ENCODE results near the gene C2CD4D.
A peak's percentile ranks its signal among the peaks of the same experiment; 100 is the strongest.

C2CD4D gene

DNA sequence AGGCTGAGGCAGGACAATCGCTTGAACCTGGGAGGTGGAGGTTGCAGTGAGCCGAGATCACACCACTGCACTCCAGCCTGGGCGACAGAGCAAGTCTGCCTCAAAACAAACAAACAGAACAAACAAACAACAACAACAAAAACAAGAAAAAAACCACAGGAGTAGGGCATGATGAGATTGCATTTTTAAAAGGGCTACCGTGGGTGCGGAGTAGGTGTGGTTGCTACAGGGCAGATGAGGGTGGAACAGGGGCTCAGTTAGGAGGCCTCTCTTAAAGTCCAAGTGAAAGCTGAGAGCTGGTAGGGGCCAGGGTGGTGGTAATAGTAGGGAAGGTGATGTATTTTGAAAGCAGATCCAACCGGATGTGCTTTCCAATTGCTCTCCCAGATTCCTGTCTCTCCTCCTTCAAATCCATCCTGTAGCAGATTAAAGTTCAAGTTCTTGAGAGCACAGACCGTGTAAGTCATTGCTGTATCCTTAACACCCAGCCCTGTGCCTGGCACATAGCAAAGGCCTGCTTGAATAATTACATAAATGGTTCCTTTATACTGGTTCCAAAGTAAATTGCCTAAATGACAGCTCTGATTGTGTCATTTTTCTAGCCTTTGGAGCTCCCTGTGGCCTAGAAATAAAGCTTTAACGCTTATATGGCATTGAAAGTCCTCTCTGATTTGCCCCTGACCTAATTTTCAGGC is 30.2 kb downstream of the C2CD4D start:
- DNase-seq (ENCODE audit: insufficient read length, low spot score) (no peak), FAIRE-seq (no peak)
- TF ChIP-seq POU2F2 (IDR thresholded peaks at IDR 0.05; ENCODE audit: low read depth, low read length) (no peak), POLR2AphosphoS5 (IDR thresholded peaks at IDR 0.05; ENCODE audit: low read depth, low read length) (no peak), TAF1 (IDR thresholded peaks at IDR 0.05; ENCODE audit: low read depth, low read length) (no peak), PAX5 (IDR thresholded peaks at IDR 0.05; ENCODE audit: insufficient read depth, low read length, severe bottlenecking) (no peak), SPI1 (IDR thresholded peaks at IDR 0.05; ENCODE audit: low read depth, low read length) (no peak), POLR2A (IDR thresholded peaks at IDR 0.05; ENCODE audit: low read depth, low read length) (no peak)

DNA sequence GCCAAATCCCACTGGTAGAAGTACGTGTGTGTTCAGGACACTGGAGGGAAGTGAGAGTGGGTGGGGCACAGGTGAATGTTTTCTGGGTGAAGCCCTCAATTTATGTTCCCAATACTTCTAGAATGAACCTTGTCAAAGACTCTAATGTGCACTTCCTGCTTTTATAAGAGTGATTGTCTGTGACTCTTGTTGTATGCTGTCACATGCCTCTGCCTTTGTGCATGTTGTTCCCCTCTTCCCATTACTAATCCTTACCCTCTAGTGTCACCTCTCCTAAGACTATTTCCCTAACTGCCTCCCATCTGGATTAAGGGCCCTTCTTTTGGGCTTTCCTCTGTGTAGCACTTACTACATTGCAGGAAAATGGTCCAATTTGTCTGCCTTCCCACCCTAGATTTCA is 31.9 kb downstream of the C2CD4D start:
- TF ChIP-seq SPI1 (IDR thresholded peaks at IDR 0.05; ENCODE audit: low read depth, low read length): 0 out of 2 replicates have a peak, but pooled peaks have one; percentile 21
- TF ChIP-seq TAF1 (IDR thresholded peaks at IDR 0.05; ENCODE audit: low read depth, low read length): no peak
- DNase-seq (ENCODE audit: insufficient read length, low spot score): no peak
- FAIRE-seq: no peak

DNA sequence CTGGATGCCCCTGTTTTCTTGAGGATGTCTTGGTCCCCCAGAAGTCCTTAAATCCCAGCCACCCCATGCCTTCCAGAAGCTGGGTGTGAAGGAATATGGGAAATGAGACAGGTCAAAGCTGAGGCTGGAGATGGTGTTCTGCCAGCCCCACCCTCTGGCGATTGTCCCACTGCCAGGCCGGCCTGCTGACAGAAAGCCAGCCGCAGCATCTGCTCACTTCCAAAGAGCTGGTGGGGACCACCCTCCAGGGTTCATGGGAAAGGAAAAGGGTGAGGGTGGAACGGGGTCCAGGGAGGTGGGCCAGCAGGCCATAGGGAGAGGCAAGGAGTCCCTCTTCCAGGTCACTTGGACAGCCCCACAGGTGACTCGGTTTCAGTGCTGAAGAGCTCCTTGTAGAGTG is 32.5 kb downstream of the C2CD4D start:
- FAIRE-seq (no peak), DNase-seq (ENCODE audit: insufficient read length, low spot score) (no peak)
- no peak for TF ChIP-seq TAF1 (IDR thresholded peaks at IDR 0.05; ENCODE audit: low read depth, low read length)

DNA sequence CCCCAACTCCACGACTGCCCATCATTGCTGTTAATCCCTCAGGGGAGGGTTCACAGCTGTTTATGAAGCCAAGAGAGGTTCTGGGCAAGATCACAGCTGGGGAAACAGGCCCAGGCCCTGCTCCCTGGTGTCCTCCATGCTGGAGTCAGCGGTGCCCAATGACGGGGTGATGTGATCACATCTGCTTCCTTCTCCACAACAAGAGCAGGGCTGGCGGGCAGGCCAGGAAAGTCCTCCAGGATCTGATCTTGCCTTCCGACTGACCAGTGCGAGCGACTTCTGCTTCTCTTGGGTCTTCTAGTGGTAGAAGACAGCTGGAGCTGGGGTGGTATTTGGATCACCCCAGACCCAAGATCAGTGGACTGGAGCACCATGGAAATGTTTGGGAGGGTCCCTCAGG is 33.5 kb downstream of the C2CD4D start:
- DNase-seq (ENCODE audit: insufficient read length, low spot score): no peak
- no peak for FAIRE-seq
- no peak for TF ChIP-seq TAF1 (IDR thresholded peaks at IDR 0.05; ENCODE audit: low read depth, low read length)

DNA sequence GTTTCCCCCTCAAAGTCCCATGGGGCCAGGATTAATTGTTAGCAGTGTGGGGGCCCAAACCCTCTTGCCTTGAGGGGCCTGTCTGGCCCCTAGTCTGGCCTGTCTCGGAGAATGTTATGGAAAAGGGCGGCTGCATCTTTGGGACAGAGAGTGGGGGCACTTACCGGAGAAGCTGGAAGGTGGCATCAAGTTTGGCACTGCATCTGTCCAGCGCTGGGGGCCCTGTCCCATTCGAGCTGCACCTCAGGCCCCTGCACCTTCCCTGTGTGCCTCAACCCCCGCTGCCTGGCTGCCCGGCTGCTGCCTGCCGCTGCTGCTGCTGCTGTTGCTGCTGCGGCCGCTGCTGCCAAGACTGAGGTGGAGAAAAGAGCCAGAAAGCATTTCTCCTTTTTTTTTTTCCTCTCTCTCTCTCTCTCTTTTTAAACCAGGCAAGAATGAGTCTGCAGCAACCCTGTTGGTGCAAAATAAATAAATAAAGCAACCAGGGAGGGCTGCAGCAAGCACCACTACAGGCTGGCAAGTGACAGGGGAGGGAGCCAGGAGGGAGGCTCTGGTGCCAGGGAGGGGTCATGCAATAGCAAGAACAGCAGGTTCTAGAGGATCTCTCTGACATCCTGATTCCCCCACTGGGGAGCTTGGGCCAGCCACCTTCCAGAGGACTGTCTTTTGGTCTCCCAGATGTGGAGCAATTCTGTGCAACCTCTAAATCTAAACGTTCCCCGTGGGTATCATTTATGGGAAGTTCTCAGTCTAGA is 34.4 kb downstream of the C2CD4D start, which contains the start of gene LINGO4:
Gene LINGO4 (minus strand): TSS at position 354 of the 755 bp plus-strand sequence. CDS start 2,715 bp downstream, outside the sequence.
- FAIRE-seq (no peak), DNase-seq (ENCODE audit: insufficient read length, low spot score) (no peak)
- TF ChIP-seq TAF1 (IDR thresholded peaks at IDR 0.05; ENCODE audit: low read depth, low read length): no peak
- TF ChIP-seq SPI1 (IDR thresholded peaks at IDR 0.05; ENCODE audit: low read depth, low read length): no peak
- no peak for TF ChIP-seq PAX5 (IDR thresholded peaks at IDR 0.05; ENCODE audit: insufficient read depth, low read length, severe bottlenecking)
- no peak for TF ChIP-seq POU2F2 (IDR thresholded peaks at IDR 0.05; ENCODE audit: low read depth, low read length)

DNA sequence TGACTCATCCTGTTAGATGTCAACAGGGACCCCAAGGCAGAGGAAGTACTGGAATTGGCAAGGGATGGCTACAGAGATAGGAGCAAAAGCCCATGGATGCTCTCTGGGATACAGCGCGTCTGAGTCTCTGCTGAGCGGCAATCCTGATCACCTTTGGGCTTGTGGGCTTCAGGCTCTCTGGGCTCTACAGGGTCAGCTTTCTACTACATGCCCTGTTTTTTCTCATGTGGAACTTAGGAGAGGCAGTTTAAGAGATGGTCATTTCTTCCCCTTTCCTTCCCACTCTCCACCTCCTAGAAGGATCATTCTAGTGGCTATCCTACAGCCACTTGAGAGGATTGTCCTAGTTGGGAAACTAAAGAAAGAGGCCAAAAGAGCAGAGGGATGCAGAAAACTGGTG is 35.7 kb downstream of the C2CD4D start:
- no peak for DNase-seq (ENCODE audit: insufficient read length, low spot score)
- FAIRE-seq: no peak
- TF ChIP-seq POLR2AphosphoS5 (IDR thresholded peaks at IDR 0.05; ENCODE audit: low read depth, low read length): no peak
- TF ChIP-seq PAX5 (IDR thresholded peaks at IDR 0.05; ENCODE audit: insufficient read depth, low read length, severe bottlenecking): no peak

DNA sequence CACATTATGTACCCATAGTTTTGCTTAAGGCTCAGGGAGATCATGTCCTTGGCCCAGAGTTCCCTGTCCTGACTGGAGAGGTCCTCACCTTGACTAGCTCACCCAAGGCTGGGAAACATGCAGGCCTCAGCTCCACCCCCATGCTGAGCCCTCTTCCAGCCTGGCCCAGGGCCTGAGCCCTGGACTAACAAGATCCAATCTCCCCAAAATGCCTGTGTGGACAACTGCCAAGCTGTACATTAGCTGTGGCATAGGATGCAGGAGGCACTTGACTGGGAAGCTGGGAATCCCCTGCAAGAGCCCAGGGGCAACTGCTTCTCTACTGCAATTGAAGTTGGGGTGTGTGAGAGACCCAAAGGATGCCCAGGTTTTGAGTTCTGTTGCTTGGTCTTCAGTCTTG is 36.5 kb downstream of the C2CD4D start:
- FAIRE-seq: no peak
- DNase-seq (ENCODE audit: insufficient read length, low spot score): no peak
- TF ChIP-seq POLR2A (IDR thresholded peaks at IDR 0.05; ENCODE audit: low read depth, low read length) (no peak), POLR2AphosphoS5 (IDR thresholded peaks at IDR 0.05; ENCODE audit: low read depth, low read length) (no peak), PAX5 (IDR thresholded peaks at IDR 0.05; ENCODE audit: insufficient read depth, low read length, severe bottlenecking) (no peak), SPI1 (IDR thresholded peaks at IDR 0.05; ENCODE audit: low read depth, low read length) (no peak), POU2F2 (IDR thresholded peaks at IDR 0.05; ENCODE audit: low read depth, low read length) (no peak), TAF1 (IDR thresholded peaks at IDR 0.05; ENCODE audit: low read depth, low read length) (no peak)

DNA sequence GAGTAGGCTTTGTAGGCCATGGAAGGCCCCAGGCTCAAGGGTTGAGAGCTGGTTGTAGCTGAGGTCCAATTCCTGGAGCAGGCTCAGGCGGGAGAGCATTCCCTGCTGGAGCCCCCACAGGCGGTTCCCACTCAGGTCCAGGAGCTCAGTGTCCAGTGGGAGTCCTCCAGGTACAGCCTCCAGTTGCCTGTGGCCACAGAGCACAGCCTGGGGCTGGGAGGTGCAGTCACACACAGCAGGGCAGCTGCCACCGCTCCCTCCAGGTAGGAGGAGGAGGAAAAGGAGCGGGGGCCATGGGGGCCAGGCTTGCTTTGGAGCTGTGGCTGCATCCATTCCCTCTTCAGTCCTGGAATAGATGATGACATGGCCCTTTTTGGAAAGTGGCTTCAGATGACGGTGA is 37.2 kb downstream of the C2CD4D start:
- no peak for DNase-seq (ENCODE audit: insufficient read length, low spot score)
- TF ChIP-seq POLR2A (IDR thresholded peaks at IDR 0.05; ENCODE audit: low read depth, low read length) (no peak), POLR2AphosphoS5 (IDR thresholded peaks at IDR 0.05; ENCODE audit: low read depth, low read length) (no peak), POU2F2 (IDR thresholded peaks at IDR 0.05; ENCODE audit: low read depth, low read length) (no peak), SPI1 (IDR thresholded peaks at IDR 0.05; ENCODE audit: low read depth, low read length) (no peak), PAX5 (IDR thresholded peaks at IDR 0.05; ENCODE audit: insufficient read depth, low read length, severe bottlenecking) (no peak), TAF1 (IDR thresholded peaks at IDR 0.05; ENCODE audit: low read depth, low read length) (no peak)
- no peak for FAIRE-seq

DNA sequence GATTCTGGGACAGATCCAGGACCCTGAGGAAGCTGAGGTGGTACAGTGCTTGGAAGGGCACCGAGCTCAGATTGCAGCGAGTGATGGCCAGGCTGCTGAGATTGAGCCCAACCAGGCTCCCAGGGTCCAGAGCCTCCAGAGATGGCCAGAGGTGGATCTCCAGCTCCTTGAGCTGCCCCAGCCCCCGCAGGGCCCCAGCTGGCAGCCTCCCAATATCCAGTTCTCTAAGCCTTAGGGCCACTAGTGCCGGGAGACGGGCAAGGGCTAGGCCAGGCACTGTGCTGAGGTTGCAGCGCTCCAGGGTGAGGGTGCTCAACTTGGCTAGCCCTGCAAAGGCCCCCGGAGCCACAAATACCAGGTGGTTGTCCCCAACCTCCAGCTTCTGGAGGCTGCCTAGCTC is 37.8 kb downstream of the C2CD4D start:
- DNase-seq (ENCODE audit: insufficient read length, low spot score) (no peak), FAIRE-seq (no peak)
- TF ChIP-seq POU2F2 (IDR thresholded peaks at IDR 0.05; ENCODE audit: low read depth, low read length) (no peak), POLR2AphosphoS5 (IDR thresholded peaks at IDR 0.05; ENCODE audit: low read depth, low read length) (no peak), SPI1 (IDR thresholded peaks at IDR 0.05; ENCODE audit: low read depth, low read length) (no peak), TAF1 (IDR thresholded peaks at IDR 0.05; ENCODE audit: low read depth, low read length) (no peak), PAX5 (IDR thresholded peaks at IDR 0.05; ENCODE audit: insufficient read depth, low read length, severe bottlenecking) (no peak), POLR2A (IDR thresholded peaks at IDR 0.05; ENCODE audit: low read depth, low read length) (no peak)

DNA sequence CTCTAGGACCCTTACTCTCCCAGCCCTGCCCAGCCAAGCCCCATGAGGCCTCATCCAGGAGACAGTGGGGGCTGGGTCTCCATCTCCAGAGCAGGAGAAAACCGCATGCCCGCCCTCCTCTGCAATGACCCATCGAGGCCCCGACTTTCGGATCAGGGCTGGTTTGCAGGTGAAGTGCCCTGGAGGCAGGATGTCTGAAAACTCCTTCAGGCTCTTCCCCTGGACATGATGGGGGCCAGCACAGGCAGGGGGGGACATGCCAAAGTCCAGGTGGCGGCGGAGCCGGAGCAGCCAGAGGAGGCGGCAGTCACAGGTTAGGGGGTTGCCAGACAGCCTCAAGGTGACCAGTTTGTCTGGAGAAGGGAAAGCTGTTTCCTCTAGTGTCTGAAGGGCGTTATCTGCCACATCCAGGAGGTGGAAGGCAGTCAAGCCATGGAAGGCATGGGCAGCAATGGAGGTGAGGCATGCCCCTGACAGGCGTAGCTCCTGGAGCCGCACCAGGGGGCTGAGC is 38.3 kb downstream of the C2CD4D start:
- no peak for TF ChIP-seq POLR2AphosphoS5 (IDR thresholded peaks at IDR 0.05; ENCODE audit: low read depth, low read length)
- TF ChIP-seq PAX5 (IDR thresholded peaks at IDR 0.05; ENCODE audit: insufficient read depth, low read length, severe bottlenecking): no peak
- no peak for TF ChIP-seq POLR2A (IDR thresholded peaks at IDR 0.05; ENCODE audit: low read depth, low read length)
- TF ChIP-seq POU2F2 (IDR thresholded peaks at IDR 0.05; ENCODE audit: low read depth, low read length): no peak
- TF ChIP-seq TAF1 (IDR thresholded peaks at IDR 0.05; ENCODE audit: low read depth, low read length): no peak
- TF ChIP-seq SPI1 (IDR thresholded peaks at IDR 0.05; ENCODE audit: low read depth, low read length): no peak
- DNase-seq (ENCODE audit: insufficient read length, low spot score): no peak
- FAIRE-seq: no peak
